ENCODE measurements around the gene TMEM87B. TPM values are rescaled to one million over a fixed set of nuclear protein-coding genes. Genes with fewer than 3 reads are reported as not detected.
"Not testable (repeated sequence)": the region's sequence is repeated elsewhere in the genome, so short reads cannot be mapped to it uniquely, and the experiment has no call there.

The TMEM87B gene
- total and polyA plus RNA-seq, 2 of the 8 experiments (the other 6 are each of a cell fraction or from before 2014, with no cell fraction given) = 7.2 to 9.0 TPM

DNA sequence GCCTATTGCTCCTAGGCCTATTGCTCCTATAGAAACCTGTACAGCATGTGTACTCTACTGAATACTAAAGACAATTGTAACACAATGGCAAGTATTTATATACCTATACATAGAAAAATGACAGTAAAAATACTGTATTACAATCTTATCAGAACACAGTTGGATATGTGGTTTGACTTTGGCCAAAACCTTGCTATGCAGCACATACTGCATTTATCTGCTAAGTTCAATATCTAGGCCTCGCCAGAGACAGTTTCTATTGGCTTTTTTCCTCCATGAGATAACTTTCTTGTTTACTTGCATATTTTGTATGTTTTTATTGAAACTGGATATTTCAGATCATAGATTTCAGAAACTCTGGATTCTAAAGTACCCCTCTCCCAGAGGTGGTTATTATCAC is 19.3 kb upstream of the TMEM87B start:
- no peak overlapping the region for H3K27ac ChIP-seq (ENCODE audit: low read depth, low read length)
- POLR2A ChIA-PET (ENCODE audit: partially characterized antibody) = no interaction called here
- H2BK20ac ChIP-seq (ENCODE audit: low read length) = no peak overlapping the region
- TF ChIP-seq SP1 (IDR thresholded peaks at IDR 0.05; ENCODE audit: low read depth, low read length) (no peak), POU5F1 (IDR thresholded peaks at IDR 0.05; ENCODE audit: low read depth, low read length) (no peak)
- H2BK5ac ChIP-seq (ENCODE audit: low read depth, low read length) = no peak overlapping the region
- H3K9ac ChIP-seq (replicated peaks in 1 of 4; ENCODE audit: extremely low read depth in 1 of 4, low read depth in 3 of 4, low read length in 3 of 4) = no peak overlapping the region
- no peak overlapping the region for H2AK5ac ChIP-seq (ENCODE audit: low read depth, low read length)
- no peaks in the 10 kb centered on the region for H3K27me3 ChIP-seq (replicated peaks in 1 of 4; ENCODE audit: control insufficient read depth in 3 of 4, extremely low read depth in 1 of 4, insufficient read depth in 3 of 4, low read length in 3 of 4)
- no peak for FAIRE-seq
- no peak overlapping the region for H4K8ac ChIP-seq (ENCODE audit: extremely low read depth, insufficient read depth, low read length)
- no peak overlapping the region for H2AFZ ChIP-seq (ENCODE audit: low read length)
- no peaks in the 10 kb centered on the region for H4K20me1 ChIP-seq (replicated peaks in 1 of 2; ENCODE audit: control insufficient read depth in 1 of 2, insufficient read depth in 2 of 2, low read length in 2 of 2)
- H3K36me3 ChIP-seq (ENCODE audit: control insufficient read depth in 2 of 4, insufficient read depth in 4 of 4, low read length in 3 of 4) = no peaks in the 10 kb centered on the region
- CTCF ChIA-PET (ENCODE audit: partially characterized antibody) = no interaction called here
- H2BK120ac ChIP-seq (replicated peaks; ENCODE audit: low read depth, low read length) = no peak overlapping the region
- H4K91ac ChIP-seq (replicated peaks; ENCODE audit: insufficient read length, low read length) = no peak overlapping the region
- H3K14ac ChIP-seq (ENCODE audit: insufficient read length) = no peak overlapping the region
- DNase-seq (ENCODE audit: low read depth in 1 of 2, low spot score in 2 of 2) = no peak
- H3K23me2 ChIP-seq (ENCODE audit: low read depth, low read length) = no peaks in the 10 kb centered on the region; the same call in 1 of the 2 replicates
- no peaks in the 10 kb centered on the region for H3K79me1 ChIP-seq (ENCODE audit: low read depth, low read length)
- no peak overlapping the region for H2BK15ac ChIP-seq (ENCODE audit: low read length)
- peaks cover 0 to 9% (median 5%) of the 10 kb centered on the region in 4 experiments; a peak in 4 of 7 replicates for H3K4me1 ChIP-seq (replicated peaks in 1 of 4; ENCODE audit: control insufficient read depth in 3 of 4, insufficient read depth in 4 of 4, low read length in 3 of 4)
- H3K4ac ChIP-seq (replicated peaks; ENCODE audit: insufficient read length, low read depth, low read length) = no peak overlapping the region
- H3K4me2 ChIP-seq (ENCODE audit: insufficient read depth in 1 of 2, low read depth in 2 of 2, low read length in 2 of 2) = no peak overlapping the region
- no peak overlapping the region for H3K4me3 ChIP-seq (ENCODE audit: extremely low read depth in 1 of 4, insufficient read depth in 2 of 4, low read depth in 3 of 4, low read length in 4 of 4)
- no peak overlapping the region for H3K23ac ChIP-seq (ENCODE audit: insufficient read length)
- H3K79me2 ChIP-seq (ENCODE audit: control insufficient read depth in 1 of 2, insufficient read depth in 2 of 2, low read length in 2 of 2) = no peaks in the 10 kb centered on the region
- WGBS, 2 experiments (ENCODE audit: extremely low coverage in 1 of 2, insufficient coverage in 1 of 2, insufficient read length in 1 of 2, insufficient replicate concordance in 2 of 2, low coverage in 1 of 2, low lambda C conversion rate in 2 of 2, missing lambda C conversion rate in 1 of 2) = 89% methylated on average over 1 of the region's 1 CpG; no CpG with 5 or more reads in 1 of the 2 experiments
- no peak overlapping the region for H4K5ac ChIP-seq (ENCODE audit: insufficient read length, low read depth, low read length)
- no peak overlapping the region for H3K56ac ChIP-seq (replicated peaks; ENCODE audit: insufficient read length, low read depth, low read length)
- H2BK12ac ChIP-seq (ENCODE audit: low read depth, low read length) = no peak overlapping the region
- H3K9me3 ChIP-seq (ENCODE audit: insufficient read depth in 2 of 2, low read depth in 1 of 2, low read length in 1 of 2) = no peaks in the 10 kb centered on the region; a peak in 1 of 4 replicates
- no peak overlapping the region for H3K18ac ChIP-seq (ENCODE audit: extremely low read depth, low read length)

GRCh38 chr2:112039556-112039955 is 15.5 kb upstream of the TMEM87B start:
- POLR2A ChIA-PET (ENCODE audit: partially characterized antibody) = interaction anchor here (0.6 kb wide), 1 partner anchor 24 kb away, joined by 3 read pairs; no protein-coding TSS in a partner anchor
- H4K8ac ChIP-seq (ENCODE audit: extremely low read depth, insufficient read depth, low read length); FAIRE-seq; H3K36me3 ChIP-seq (ENCODE audit: control insufficient read depth in 2 of 4, insufficient read depth in 4 of 4, low read length in 3 of 4); H3K23me2 ChIP-seq (ENCODE audit: low read depth, low read length); DNase-seq (ENCODE audit: low read depth in 1 of 2, low spot score in 2 of 2); H3K18ac ChIP-seq (ENCODE audit: extremely low read depth, low read length); H3K27me3 ChIP-seq (replicated peaks in 1 of 4; ENCODE audit: control insufficient read depth in 3 of 4, extremely low read depth in 1 of 4, insufficient read depth in 3 of 4, low read length in 3 of 4); H3K4ac ChIP-seq (replicated peaks; ENCODE audit: insufficient read length, low read depth, low read length); H3K4me1 ChIP-seq (replicated peaks in 1 of 4; ENCODE audit: control insufficient read depth in 3 of 4, insufficient read depth in 4 of 4, low read length in 3 of 4); H3K27ac ChIP-seq (ENCODE audit: low read depth, low read length); H2BK15ac ChIP-seq (ENCODE audit: low read length); H3K79me2 ChIP-seq (ENCODE audit: control insufficient read depth in 1 of 2, insufficient read depth in 2 of 2, low read length in 2 of 2); H3K4me2 ChIP-seq (ENCODE audit: insufficient read depth in 1 of 2, low read depth in 2 of 2, low read length in 2 of 2); H4K91ac ChIP-seq (replicated peaks; ENCODE audit: insufficient read length, low read length); H2AFZ ChIP-seq (ENCODE audit: low read length); H3K79me1 ChIP-seq (ENCODE audit: low read depth, low read length); H2BK20ac ChIP-seq (ENCODE audit: low read length); H3K14ac ChIP-seq (ENCODE audit: insufficient read length); H3K23ac ChIP-seq (ENCODE audit: insufficient read length); CTCF ChIA-PET (ENCODE audit: partially characterized antibody); H4K20me1 ChIP-seq (replicated peaks in 1 of 2; ENCODE audit: control insufficient read depth in 1 of 2, insufficient read depth in 2 of 2, low read length in 2 of 2); H3K56ac ChIP-seq (replicated peaks; ENCODE audit: insufficient read length, low read depth, low read length); H2BK120ac ChIP-seq (replicated peaks; ENCODE audit: low read depth, low read length); H2BK12ac ChIP-seq (ENCODE audit: low read depth, low read length); H3K9ac ChIP-seq (replicated peaks in 1 of 4; ENCODE audit: extremely low read depth in 1 of 4, low read depth in 3 of 4, low read length in 3 of 4); H2AK5ac ChIP-seq (ENCODE audit: low read depth, low read length); H3K4me3 ChIP-seq (ENCODE audit: extremely low read depth in 1 of 4, insufficient read depth in 2 of 4, low read depth in 3 of 4, low read length in 4 of 4); H3K9me3 ChIP-seq (ENCODE audit: insufficient read depth in 2 of 2, low read depth in 1 of 2, low read length in 1 of 2); H4K5ac ChIP-seq (ENCODE audit: insufficient read length, low read depth, low read length); H2BK5ac ChIP-seq (ENCODE audit: low read depth, low read length): not testable (repeated sequence)
- WGBS, 2 experiments (ENCODE audit: extremely low coverage in 1 of 2, insufficient coverage in 1 of 2, insufficient read length in 1 of 2, insufficient replicate concordance in 2 of 2, low coverage in 1 of 2, low lambda C conversion rate in 2 of 2, missing lambda C conversion rate in 1 of 2) = 85% methylated on average over 12 of the region's 12 CpGs; no CpG with 5 or more reads in 1 of the 2 experiments

Measured in H1 (cell line).